BLaER1 (cell line): ENCODE results near the gene TTLL12.

Experiments
- H3K27ac ChIP-seq: shearing (Covaris generic); formaldehyde crosslinking; 2 replicates; pipeline ENCODE4 v1.8.1; 2022
- H3K27me3 ChIP-seq: shearing (Covaris generic); formaldehyde crosslinking; 2 replicates; pipeline ENCODE4 v1.8.1; 2022
- H3K36me3 ChIP-seq: shearing (Covaris generic); formaldehyde crosslinking; 2 replicates; pipeline ENCODE4 v1.8.1; 2022
- H3K4me1 ChIP-seq: shearing (Covaris generic); formaldehyde crosslinking; 2 replicates; pipeline ENCODE4 v1.8.1; 2022
- H3K4me2 ChIP-seq: shearing (Covaris generic); formaldehyde crosslinking; 2 replicates; pipeline ENCODE4 v1.8.1; 2022
- H3K4me3 ChIP-seq: shearing (Covaris generic); formaldehyde crosslinking; 2 replicates; pipeline ENCODE4 v1.8.1; 2022
- H3K9ac ChIP-seq: shearing (Covaris generic); formaldehyde crosslinking; 2 replicates; pipeline ENCODE4 v1.8.1; 2022
- H3K9me3 ChIP-seq: shearing (Covaris generic); formaldehyde crosslinking; 2 replicates; pipeline ENCODE4 v1.8.1; 2022
- H4K20me1 ChIP-seq: shearing (Covaris generic); formaldehyde crosslinking; 2 replicates; pipeline ENCODE4 v1.8.1; 2022
- Cebpa-rat ChIP-seq: shearing (Covaris generic); IDR thresholded peaks from 2 replicates; pipeline ENCODE4 v1.8.1; 2022

The TTLL12 gene

GRCh38 chr22:43208703-43209522, 22.0 kb upstream of the TTLL12 start:
- Histone ChIP-seq H3K36me3 (no peaks in the 10 kb centered on the region), H3K27me3 (no peaks in the 10 kb centered on the region), H4K20me1 (no peaks in the 10 kb centered on the region), H3K9me3 (no peaks in the 10 kb centered on the region), H3K27ac (no peak overlapping the region), H3K4me3 (no peak overlapping the region), H3K4me2 (no peak overlapping the region), H3K9ac (no peak overlapping the region), H3K4me1 (peaks cover 34% of the 10 kb centered on the region)
- TF ChIP-seq Cebpa-rat, result no peak

DNA sequence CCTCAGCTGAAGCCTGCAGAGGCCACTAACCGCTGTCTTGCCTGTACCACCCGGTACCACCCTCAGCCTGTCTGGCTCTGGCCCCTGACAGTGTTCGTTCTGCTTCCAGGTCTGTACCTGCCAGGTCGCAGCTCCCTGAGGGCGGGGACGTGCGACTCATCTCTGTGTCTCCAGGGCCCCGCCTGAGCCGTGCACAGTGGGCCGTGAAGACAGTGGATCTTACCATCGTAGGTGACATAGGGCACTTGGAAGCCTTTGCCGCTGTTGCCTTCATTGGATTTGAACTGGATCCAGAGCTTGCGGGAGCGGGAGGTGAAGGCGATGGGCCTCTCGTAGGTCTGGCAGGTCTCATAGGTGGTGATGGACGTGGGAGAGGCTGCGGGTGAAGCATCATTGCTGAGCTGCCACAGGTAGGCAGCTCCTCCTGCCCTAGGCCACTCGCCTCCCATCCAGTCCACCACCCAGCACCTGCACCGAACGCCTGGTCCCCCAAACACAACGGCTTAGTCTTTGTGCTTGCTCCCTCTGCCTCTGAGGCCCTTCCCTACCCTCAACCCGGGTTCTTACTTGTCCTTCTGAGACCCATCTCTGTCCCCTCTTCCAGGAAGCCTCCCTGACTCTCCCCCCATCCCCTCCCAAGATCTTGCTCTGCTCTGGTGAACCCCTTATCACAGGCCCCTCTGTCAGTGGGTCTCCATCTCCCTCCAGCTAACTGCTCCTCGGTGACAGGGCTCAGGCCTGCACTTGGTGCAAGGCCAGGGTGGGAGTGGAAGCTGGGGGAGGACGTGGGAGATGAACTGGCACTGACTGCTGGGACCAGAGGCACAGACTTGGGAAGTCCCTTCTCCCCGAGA, 21.1 kb upstream of the TTLL12 start:
- H4K20me1 ChIP-seq, result no peaks in the 10 kb centered on the region
- H3K36me3 ChIP-seq, result no peaks in the 10 kb centered on the region
- H3K4me1 ChIP-seq, result peaks cover 27% of the 10 kb centered on the region
- no peak overlapping the region for H3K9ac ChIP-seq
- no peaks in the 10 kb centered on the region for H3K27me3 ChIP-seq
- H3K9me3 ChIP-seq, result no peaks in the 10 kb centered on the region
- H3K4me2 ChIP-seq, result no peak overlapping the region
- H3K27ac ChIP-seq, result no peak overlapping the region
- H3K4me3 ChIP-seq, result no peak overlapping the region
- TF ChIP-seq Cebpa-rat, result no peak

DNA sequence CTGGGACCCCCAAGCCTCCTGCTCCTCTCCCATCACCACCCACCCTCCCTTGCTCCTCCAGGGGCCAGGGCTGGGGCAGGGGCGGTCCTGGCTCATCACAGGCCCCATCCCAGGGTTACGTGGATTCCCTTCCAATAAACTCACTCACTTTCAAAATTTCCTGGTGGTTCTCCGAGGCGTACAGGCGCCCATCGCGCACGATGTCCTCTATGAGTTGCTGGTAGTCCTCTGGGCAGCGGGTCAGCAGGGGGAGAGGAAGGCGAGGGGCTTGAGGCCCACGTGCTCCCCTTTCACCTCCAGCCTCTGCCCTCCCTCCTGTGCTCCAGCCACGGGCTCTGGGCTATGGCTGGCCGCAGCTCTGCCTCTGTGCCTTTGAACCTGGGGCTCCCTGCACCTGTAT, 20.5 kb upstream of the TTLL12 start:
- H3K4me3 ChIP-seq, result no peak overlapping the region
- TF ChIP-seq Cebpa-rat, result no peak
- H3K27ac ChIP-seq, result peak overlapping the region; percentile 52; the same call in 1 of the 2 replicates
- no peaks in the 10 kb centered on the region for H3K9me3 ChIP-seq
- H3K9ac ChIP-seq, result no peak overlapping the region
- H3K36me3 ChIP-seq, result no peaks in the 10 kb centered on the region
- H3K4me1 ChIP-seq, result peaks cover 20% of the 10 kb centered on the region
- H4K20me1 ChIP-seq, result no peaks in the 10 kb centered on the region
- H3K27me3 ChIP-seq, result no peaks in the 10 kb centered on the region
- peak overlapping the region; percentile 82 for H3K4me2 ChIP-seq

DNA sequence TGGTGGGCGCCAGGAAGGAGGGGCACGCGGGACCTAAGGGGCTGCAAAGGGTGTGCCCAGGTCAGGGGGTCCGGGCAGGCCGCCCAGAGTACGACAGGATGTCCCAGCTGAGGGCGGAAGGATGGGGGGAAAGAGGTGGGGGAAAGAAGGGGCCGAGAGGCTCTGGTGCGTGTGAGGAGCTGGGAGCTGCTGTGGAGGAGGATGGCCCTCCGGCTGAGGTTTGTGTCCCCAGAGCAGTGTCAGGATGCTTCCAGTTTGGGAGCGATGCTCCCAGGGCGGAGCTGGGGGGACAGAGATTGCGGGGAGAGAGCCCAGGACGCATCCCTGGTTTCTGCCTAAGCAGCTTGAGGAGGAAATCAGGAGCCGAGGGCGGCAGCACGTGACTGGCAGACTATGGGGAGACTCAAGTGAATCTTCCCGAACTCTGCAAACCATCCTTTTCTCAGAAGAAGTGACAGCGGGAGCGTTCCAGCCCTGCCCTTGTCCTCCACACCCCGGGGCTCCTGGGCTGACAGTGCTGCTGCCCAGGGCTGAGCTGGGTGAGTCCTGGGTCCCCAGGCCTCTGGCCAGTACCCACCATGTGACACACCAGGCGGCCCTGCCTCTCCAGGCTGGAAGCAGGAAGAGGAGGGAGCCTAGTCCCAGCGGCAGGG, 19.7 kb upstream of the TTLL12 start:
- TF ChIP-seq Cebpa-rat, result no peak

GRCh38 chr22:43205748-43206508, 19.0 kb upstream of the TTLL12 start:
- Histone ChIP-seq H3K27me3 (no peaks in the 10 kb centered on the region), H3K9me3 (no peaks in the 10 kb centered on the region), H3K4me3 (no peak overlapping the region), H3K4me1 (peaks cover 19% of the 10 kb centered on the region), H3K4me2 (peak overlapping the region; percentile 82), H3K9ac (peak overlapping the region; percentile 58; the same call in 1 of the 2 replicates), H3K36me3 (no peaks in the 10 kb centered on the region), H3K27ac (peak overlapping the region; percentile 52; the same call in 1 of the 2 replicates), H4K20me1 (no peaks in the 10 kb centered on the region)
- no peak for TF ChIP-seq Cebpa-rat

More for the DNA sequence above, 19.7 kb upstream of the TTLL12 start:
- Histone ChIP-seq H3K27me3 (no peaks in the 10 kb centered on the region), H4K20me1 (no peaks in the 10 kb centered on the region), H3K9me3 (no peaks in the 10 kb centered on the region), H3K4me2 (peak overlapping the region; percentile 82), H3K9ac (peak overlapping the region; percentile 58; the same call in 1 of the 2 replicates), H3K36me3 (no peaks in the 10 kb centered on the region), H3K27ac (peak overlapping the region; percentile 52), H3K4me1 (peaks cover 19% of the 10 kb centered on the region), H3K4me3 (no peak overlapping the region)

DNA sequence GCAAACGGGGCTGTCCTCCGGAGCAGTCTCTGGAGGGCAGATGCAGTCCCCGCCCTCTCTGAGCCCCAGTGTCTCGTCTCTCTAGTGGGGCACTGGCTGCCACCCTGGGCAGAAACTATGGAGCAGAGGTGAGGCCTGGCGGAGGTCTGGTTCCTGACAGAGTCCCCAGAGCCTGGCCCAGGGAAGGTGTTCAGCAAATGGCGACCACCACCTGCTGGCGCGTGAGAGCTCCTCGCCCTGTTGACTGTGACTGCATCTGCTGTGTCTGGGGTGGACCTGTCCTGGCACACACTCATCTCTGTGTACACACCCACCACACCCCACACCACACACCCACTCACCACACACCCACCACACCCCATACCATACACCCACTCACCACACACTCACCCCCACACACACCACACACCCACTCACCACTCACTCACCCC, 18.3 kb upstream of the TTLL12 start:
- no peak overlapping the region for H3K4me3 ChIP-seq
- no peaks in the 10 kb centered on the region for H3K9me3 ChIP-seq
- H3K27ac ChIP-seq, result no peak overlapping the region
- H3K27me3 ChIP-seq, result no peaks in the 10 kb centered on the region
- H4K20me1 ChIP-seq, result no peaks in the 10 kb centered on the region
- H3K4me1 ChIP-seq, result peaks cover 19% of the 10 kb centered on the region
- no peak for TF ChIP-seq Cebpa-rat
- H3K36me3 ChIP-seq, result no peaks in the 10 kb centered on the region
- no peak overlapping the region for H3K9ac ChIP-seq
- H3K4me2 ChIP-seq, result no peak overlapping the region

- H3K4me1 ChIP-seq, result peaks cover 19% of the 10 kb centered on the region
- H3K9me3 ChIP-seq, result no peaks in the 10 kb centered on the region
- H3K36me3 ChIP-seq, result no peaks in the 10 kb centered on the region
- H4K20me1 ChIP-seq, result no peaks in the 10 kb centered on the region
- H3K4me3 ChIP-seq, result no peak overlapping the region
- H3K4me2 ChIP-seq, result no peak overlapping the region
- H3K27ac ChIP-seq, result no peak overlapping the region
- TF ChIP-seq Cebpa-rat, result no peak
- no peak overlapping the region for H3K9ac ChIP-seq
- no peaks in the 10 kb centered on the region for H3K27me3 ChIP-seq
Observed at GRCh38 chr22:43203471-43203981, 16.6 kb upstream of the TTLL12 start.

DNA sequence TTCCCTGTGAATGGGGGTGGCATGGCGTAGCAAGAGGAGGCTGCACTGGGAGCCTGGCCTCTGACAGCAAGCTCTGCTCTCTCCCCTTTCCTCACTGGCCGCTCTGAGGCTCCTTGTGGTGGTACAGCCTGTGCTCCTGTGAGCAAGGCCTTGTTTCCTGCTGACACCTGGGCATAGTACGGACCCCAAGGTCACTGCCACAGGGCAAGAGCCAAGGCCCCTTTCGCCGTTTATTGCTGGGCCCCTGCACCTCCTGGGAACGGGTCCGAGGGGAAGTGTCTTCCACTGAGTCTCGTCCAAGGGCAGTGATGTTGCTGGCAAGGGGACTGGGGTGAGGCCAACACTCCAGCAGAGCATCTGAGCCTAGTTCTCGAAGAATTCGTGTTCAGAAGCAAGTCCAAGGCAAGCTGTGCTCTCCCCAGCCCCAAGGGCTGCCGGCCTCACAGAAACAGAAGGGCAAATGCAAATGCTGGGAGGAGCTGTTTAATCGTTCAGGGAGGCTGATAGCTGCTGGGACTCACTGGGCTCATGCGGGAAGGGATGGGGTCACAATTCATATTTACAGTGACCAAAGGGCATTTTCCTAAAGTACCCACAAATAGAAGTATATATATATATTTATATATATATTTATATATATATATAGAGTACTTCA, 15.9 kb upstream of the TTLL12 start:
- H3K4me2 ChIP-seq, result no peak overlapping the region
- H4K20me1 ChIP-seq, result no peaks in the 10 kb centered on the region
- TF ChIP-seq Cebpa-rat, result no peak
- H3K27ac ChIP-seq, result no peak overlapping the region
- no peaks in the 10 kb centered on the region for H3K9me3 ChIP-seq
- H3K4me3 ChIP-seq, result no peak overlapping the region
- H3K9ac ChIP-seq, result no peak overlapping the region
- peaks cover 19% of the 10 kb centered on the region for H3K4me1 ChIP-seq
- H3K36me3 ChIP-seq, result no peaks in the 10 kb centered on the region
- no peaks in the 10 kb centered on the region for H3K27me3 ChIP-seq
